AG20443 (cell line): Measurements from ENCODE around the gene FOXB1.

Experiments used
- DNase-seq: peaks from one replicate; pipeline ENCODE4 v3.0.0; 2012; ENCODE audit warnings: low spot score, mixed read lengths

Gene FOXB1

GRCh38 chr15:60020736-60021135 lies 16.6 kb downstream of the FOXB1 start:
- DNase-seq: no peak

GRCh38 chr15:60021589-60022378 lies 17.7 kb downstream of the FOXB1 start:
- no peak for DNase-seq

- DNase-seq: no peak
Measured at GRCh38 chr15:60022379-60022741, 18.2 kb downstream of the FOXB1 start.

- no peak for DNase-seq
Measured at GRCh38 chr15:60026555-60026954, 22.4 kb downstream of the FOXB1 start.

GRCh38 chr15:60035344-60035743 lies 31.2 kb downstream of the FOXB1 start:
- no peak for DNase-seq

GRCh38 chr15:60039316-60039715 lies 35.2 kb downstream of the FOXB1 start:
- DNase-seq: no peak

GRCh38 chr15:60043744-60044435 lies 39.8 kb downstream of the FOXB1 start:
- no peak for DNase-seq

GRCh38 chr15:60044636-60045270 lies 40.6 kb downstream of the FOXB1 start:
- DNase-seq: no peak

GRCh38 chr15:60047701-60048100 lies 43.6 kb downstream of the FOXB1 start:
- no peak for DNase-seq

GRCh38 chr15:60049948-60050347 lies 45.8 kb downstream of the FOXB1 start:
- no peak for DNase-seq

- no peak for DNase-seq
Measured at GRCh38 chr15:60052796-60053195, 48.7 kb downstream of the FOXB1 start.

GRCh38 chr15:60054472-60054871 lies 50.4 kb downstream of the FOXB1 start:
- DNase-seq: no peak
